Jurkat, Clone E6-1 (cell line): ENCODE data around the gene ADARB2.
A peak's percentile ranks its signal among the peaks of the same experiment; 100 is the strongest.
"Not testable (repeated sequence)": the region's sequence is repeated elsewhere in the genome, so short reads cannot be mapped to it uniquely, and the experiment has no call there.

Experiments used
- DNase-seq: peaks from one replicate; pipeline ENCODE4 v3.0.0-alpha.2; 2011; ENCODE audit warnings: low read depth, low spot score
- H3K4me3 ChIP-seq: 2 replicates; pipeline ENCODE4 v1.5.1; 2011; ENCODE audit warnings: mild to moderate bottlenecking, low read length, control low read depth, moderate library complexity

Gene ADARB2

GRCh38 chr10:1267148-1267547 is 470.2 kb downstream of the ADARB2 start:
- DNase-seq: no peak
- no peak overlapping the region for H3K4me3 ChIP-seq

GRCh38 chr10:1266033-1266802 is 471.1 kb downstream of the ADARB2 start:
- no peak for DNase-seq
- H3K4me3 ChIP-seq: no peak overlapping the region

- no peak overlapping the region for H3K4me3 ChIP-seq
- no peak for DNase-seq
These were observed 473.3 kb downstream of the ADARB2 start for GRCh38 chr10:1264001-1264400.

- H3K4me3 ChIP-seq: no peak overlapping the region
- DNase-seq: no peak
These were observed 480.1 kb downstream of the ADARB2 start for GRCh38 chr10:1257274-1257673.

- H3K4me3 ChIP-seq: no peak overlapping the region
- no peak for DNase-seq
These were observed 480.9 kb downstream of the ADARB2 start for GRCh38 chr10:1256432-1256725.

GRCh38 chr10:1255600-1256431 is 481.5 kb downstream of the ADARB2 start:
- no peak for DNase-seq
- H3K4me3 ChIP-seq: no peak overlapping the region

GRCh38 chr10:1255118-1255517 is 482.2 kb downstream of the ADARB2 start:
- no peak overlapping the region for H3K4me3 ChIP-seq

GRCh38 chr10:1253523-1254353 is 483.6 kb downstream of the ADARB2 start:
- H3K4me3 ChIP-seq: no peak overlapping the region
- peak; percentile 63 for DNase-seq

More at GRCh38 chr10:1255118-1255517, 482.2 kb downstream of the ADARB2 start:
- DNase-seq: no peak

- no peak overlapping the region for H3K4me3 ChIP-seq
- DNase-seq: no peak
These were observed 485.6 kb downstream of the ADARB2 start for GRCh38 chr10:1251769-1252168.

GRCh38 chr10:1249142-1249920 is 488.0 kb downstream of the ADARB2 start:
- DNase-seq: no peak
- no peak overlapping the region for H3K4me3 ChIP-seq

GRCh38 chr10:1248262-1248630 is 489.1 kb downstream of the ADARB2 start:
- not testable (repeated sequence) for H3K4me3 ChIP-seq, DNase-seq

- DNase-seq: no peak
- no peak overlapping the region for H3K4me3 ChIP-seq
These were observed 489.6 kb downstream of the ADARB2 start for GRCh38 chr10:1247598-1248261.

- no peak for DNase-seq
- H3K4me3 ChIP-seq: no peak overlapping the region
These were observed 492.8 kb downstream of the ADARB2 start for GRCh38 chr10:1244493-1244892.

GRCh38 chr10:1243486-1244234 is 493.7 kb downstream of the ADARB2 start:
- DNase-seq: no peak
- no peak overlapping the region for H3K4me3 ChIP-seq

- no peak overlapping the region for H3K4me3 ChIP-seq
- DNase-seq: no peak
These were observed 494.4 kb downstream of the ADARB2 start for GRCh38 chr10:1242975-1243374.

GRCh38 chr10:1241973-1242935 is 495.1 kb downstream of the ADARB2 start:
- no peak for DNase-seq
- no peak overlapping the region for H3K4me3 ChIP-seq
